SH-SY5Y (cell line): Measurements from ENCODE around the gene TRMT44.

Experiments
- GATA2 ChIP-seq: IDR thresholded peaks from 2 replicates; pipeline ENCODE4 v1.6.1; 2011; ENCODE audit warnings: mild to moderate bottlenecking, low read depth, low read length
- GATA3 ChIP-seq: IDR thresholded peaks from 2 replicates; pipeline ENCODE4 v1.6.1; 2011; ENCODE audit warnings: low read depth, mild to moderate bottlenecking, low read length, moderate library complexity

GRCh38 chr4:8515316-8516060, 74.9 kb downstream of the TRMT44 start:
- TF ChIP-seq GATA2 (no peak), GATA3 (no peak)
